Measurements from ENCODE around the gene DAW1. TPM values are rescaled to one million over a fixed set of nuclear protein-coding genes. Genes with fewer than 3 reads are reported as not detected.

DAW1 gene
- total RNA-seq, 1 experiment from 2014 or later, result 0.16 TPM

Other genes starting within 250 kb of the DAW1 start
- not detected in 2 replicates for gene SCYGR5, start 204.8 kb upstream of the DAW1 start, total RNA-seq (2014; rRNA removed; shearing (Covaris generic))
- not detected in 2 replicates for gene SLC19A3, start 153.6 kb upstream of the DAW1 start, total RNA-seq (2014; rRNA removed; shearing (Covaris generic))
- not detected in 2 replicates for gene SCYGR6, start 146.9 kb upstream of the DAW1 start, total RNA-seq (2014; rRNA removed; shearing (Covaris generic))
- gene SCYGR7, start 143.3 kb upstream of the DAW1 start, total RNA-seq (2014; rRNA removed; shearing (Covaris generic)), result not detected in 2 replicates
- gene SCYGR8, start 125.7 kb upstream of the DAW1 start, total RNA-seq (2014; rRNA removed; shearing (Covaris generic)), result not detected in 2 replicates
- not detected in 2 replicates for gene CCL20, start 57.8 kb upstream of the DAW1 start, total RNA-seq (2014; rRNA removed; shearing (Covaris generic))